ENCODE data around the gene INTS11. TPM values are rescaled to one million over a fixed set of nuclear protein-coding genes. Genes with fewer than 3 reads are reported as not detected.
A peak's percentile ranks its signal among the peaks of the same experiment; 100 is the strongest.

The INTS11 gene
- total RNA-seq, 1 donor from 2014 or later: 84.8 TPM

DNA sequence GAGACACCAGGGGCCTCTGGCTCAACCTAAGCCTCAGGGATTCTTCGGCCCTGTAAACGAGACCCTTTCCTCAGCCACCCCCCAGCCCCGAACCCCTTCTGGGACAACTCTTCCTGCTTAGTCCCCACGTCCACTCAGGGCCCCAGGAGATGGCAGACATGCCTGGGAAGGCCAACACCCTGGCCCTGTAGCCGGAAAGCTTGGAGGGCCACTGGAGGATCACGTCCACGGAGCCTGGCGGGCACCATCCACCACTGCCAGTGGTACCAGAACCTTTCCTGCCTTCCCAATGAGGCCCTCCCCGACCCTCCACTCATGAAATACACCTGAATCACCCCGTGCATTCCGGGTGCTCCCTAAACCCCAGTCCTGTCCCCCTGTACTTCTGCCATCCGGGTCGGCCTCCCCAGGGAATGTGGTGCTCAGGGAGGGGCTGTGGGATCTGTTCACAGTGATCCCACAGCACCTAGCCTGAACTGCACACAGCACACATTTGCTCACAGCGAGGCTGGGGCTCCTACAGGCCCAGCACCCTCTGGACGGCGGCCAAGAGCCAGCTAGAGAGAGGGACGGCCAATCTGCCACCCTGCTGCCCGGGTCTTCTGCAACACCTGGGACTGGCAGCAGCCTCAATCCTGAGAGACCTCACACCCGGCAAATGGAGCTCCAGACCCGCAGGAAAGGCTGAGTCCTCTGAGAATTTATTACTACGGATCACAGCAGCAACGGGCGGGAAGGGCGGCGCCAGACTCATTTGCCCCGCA, 48.8 kb upstream of the INTS11 start:
- Mint-ChIP-seq H3K4me1 (ENCODE audit: low read depth, unreplicated experiment) (peaks cover 10% of the 10 kb centered on the region), H3K27me3 (ENCODE audit: low read depth, unreplicated experiment) (no peaks in the 10 kb centered on the region), H3K27ac (ENCODE audit: unreplicated experiment) (peak overlapping the region; percentile 47), H3K9me3 (ENCODE audit: unreplicated experiment) (no peaks in the 10 kb centered on the region), H3K36me3 (ENCODE audit: low read depth, unreplicated experiment) (peaks cover 2% of the 10 kb centered on the region), H3K4me3 (ENCODE audit: unreplicated experiment) (peak overlapping the region; percentile 86)
- Histone ChIP-seq H3K36me3 (ENCODE audit: insufficient read depth, low read length) (peaks cover 3% of the 10 kb centered on the region), H4K20me1 (ENCODE audit: insufficient read depth, low read length) (peaks cover 26% of the 10 kb centered on the region), H3K27me3 (ENCODE audit: insufficient read depth, low read length) (no peaks in the 10 kb centered on the region), H2AFZ (ENCODE audit: low read depth, low read length) (no peak overlapping the region), H3K9ac (ENCODE audit: low read length) (peak overlapping the region; percentile 94), H3K9me3 (ENCODE audit: insufficient read depth, low read depth, low read length) (no peaks in the 10 kb centered on the region), H3K27ac (ENCODE audit: low read depth, low read length) (no peak overlapping the region), H3K4me2 (ENCODE audit: low read length) (peak overlapping the region; percentile 91), H3K4me1 (ENCODE audit: insufficient read depth, low read length) (peaks cover 18% of the 10 kb centered on the region), H3K4me3 (ENCODE audit: insufficient read depth, low read depth, low read length) (peak overlapping the region; percentile 78), H3K79me2 (ENCODE audit: insufficient read depth, low read length) (peaks cover 34% of the 10 kb centered on the region)
- DNase-seq (ENCODE audit: low read depth): no peak
- no peak for FAIRE-seq
- TF ChIP-seq EZH2 (IDR thresholded peaks at IDR 0.05; ENCODE audit: insufficient read depth, low read length): no peak
- TF ChIP-seq, protein P1, sequence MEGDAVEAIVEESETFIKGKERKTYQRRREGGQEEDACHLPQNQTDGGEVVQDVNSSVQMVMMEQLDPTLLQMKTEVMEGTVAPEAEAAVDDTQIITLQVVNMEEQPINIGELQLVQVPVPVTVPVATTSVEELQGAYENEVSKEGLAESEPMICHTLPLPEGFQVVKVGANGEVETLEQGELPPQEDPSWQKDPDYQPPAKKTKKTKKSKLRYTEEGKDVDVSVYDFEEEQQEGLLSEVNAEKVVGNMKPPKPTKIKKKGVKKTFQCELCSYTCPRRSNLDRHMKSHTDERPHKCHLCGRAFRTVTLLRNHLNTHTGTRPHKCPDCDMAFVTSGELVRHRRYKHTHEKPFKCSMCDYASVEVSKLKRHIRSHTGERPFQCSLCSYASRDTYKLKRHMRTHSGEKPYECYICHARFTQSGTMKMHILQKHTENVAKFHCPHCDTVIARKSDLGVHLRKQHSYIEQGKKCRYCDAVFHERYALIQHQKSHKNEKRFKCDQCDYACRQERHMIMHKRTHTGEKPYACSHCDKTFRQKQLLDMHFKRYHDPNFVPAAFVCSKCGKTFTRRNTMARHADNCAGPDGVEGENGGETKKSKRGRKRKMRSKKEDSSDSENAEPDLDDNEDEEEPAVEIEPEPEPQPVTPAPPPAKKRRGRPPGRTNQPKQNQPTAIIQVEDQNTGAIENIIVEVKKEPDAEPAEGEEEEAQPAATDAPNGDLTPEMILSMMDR (IDR thresholded peaks at IDR 0.05; ENCODE audit: insufficient read depth, low read depth, low read length): no peak

GRCh38 chr1:1371746-1372711, 47.6 kb upstream of the INTS11 start:
- H3K4me2 ChIP-seq (ENCODE audit: low read length): no peak overlapping the region
- TF ChIP-seq, protein P1 (IDR thresholded peaks at IDR 0.05; ENCODE audit: insufficient read depth, low read depth, low read length): peak; percentile 65
- no peak for TF ChIP-seq EZH2 (IDR thresholded peaks at IDR 0.05; ENCODE audit: insufficient read depth, low read length)
- H2AFZ ChIP-seq (ENCODE audit: low read depth, low read length): no peak overlapping the region
- H3K79me2 ChIP-seq (ENCODE audit: insufficient read depth, low read length): peaks cover 34% of the 10 kb centered on the region
- no peak overlapping the region for H3K9ac ChIP-seq (ENCODE audit: low read length)
- H3K27ac ChIP-seq (ENCODE audit: low read depth, low read length): no peak overlapping the region
- H3K9me3 ChIP-seq (ENCODE audit: insufficient read depth, low read depth, low read length): peaks cover 4% of the 10 kb centered on the region
- H3K27ac Mint-ChIP-seq (ENCODE audit: unreplicated experiment): no peak overlapping the region
- DNase-seq (ENCODE audit: low read depth) (no peak), FAIRE-seq (no peak)
- no peak overlapping the region for H3K4me3 Mint-ChIP-seq (ENCODE audit: unreplicated experiment)
- peaks cover 3% of the 10 kb centered on the region for H3K36me3 ChIP-seq (ENCODE audit: insufficient read depth, low read length)
- peaks cover 26% of the 10 kb centered on the region for H4K20me1 ChIP-seq (ENCODE audit: insufficient read depth, low read length)
- no peak overlapping the region for H3K4me3 ChIP-seq (ENCODE audit: insufficient read depth, low read depth, low read length)
- H3K4me1 ChIP-seq (ENCODE audit: insufficient read depth, low read length): peaks cover 18% of the 10 kb centered on the region
- peaks cover 2% of the 10 kb centered on the region for H3K36me3 Mint-ChIP-seq (ENCODE audit: low read depth, unreplicated experiment)
- no peaks in the 10 kb centered on the region for H3K27me3 ChIP-seq (ENCODE audit: insufficient read depth, low read length)
- no peaks in the 10 kb centered on the region for H3K9me3 Mint-ChIP-seq (ENCODE audit: unreplicated experiment)
- no peaks in the 10 kb centered on the region for H3K27me3 Mint-ChIP-seq (ENCODE audit: low read depth, unreplicated experiment)
- peaks cover 10% of the 10 kb centered on the region for H3K4me1 Mint-ChIP-seq (ENCODE audit: low read depth, unreplicated experiment)

Measured in astrocyte (in vitro differentiated cells and primary cell).